Measurements from ENCODE around the gene GSE1. TPM values are rescaled to one million over a fixed set of nuclear protein-coding genes. Genes with fewer than 3 reads are reported as not detected.

Gene GSE1
- total and polyA plus RNA-seq, 9 of the 15 experiments (the other 6 are each of a cell fraction or from before 2014, with no cell fraction given) = 12.2 to 244 (median 57.9) TPM

GRCh38 chr16:85563515-85564276 lies 49.4 kb upstream of the GSE1 start (continued):
- TF ChIP-seq KDM4B (IDR thresholded peaks at IDR 0.05; ENCODE audit: borderline replicate concordance in 2 of 2, low read depth in 1 of 2) = peak in 1 of 2 experiments; percentile 55; a peak in 1 of 4 replicates
- TF ChIP-seq ARID4B (CRISPR knock-in tag; IDR thresholded peaks at IDR 0.05) = no peak; the same call in 1 of the 2 replicates
- no peak for TF ChIP-seq NBN (IDR thresholded peaks at IDR 0.05; ENCODE audit: low read depth)
- TF ChIP-seq STAT5B (CRISPR knock-in tag; IDR thresholded peaks at IDR 0.05) = no peak
- TF ChIP-seq NR2C1 (IDR thresholded peaks at IDR 0.05) = no peak
- TF ChIP-seq NR2C1 (tag; IDR thresholded peaks at IDR 0.05) = peak; percentile 84
- TF ChIP-seq, protein P1, sequence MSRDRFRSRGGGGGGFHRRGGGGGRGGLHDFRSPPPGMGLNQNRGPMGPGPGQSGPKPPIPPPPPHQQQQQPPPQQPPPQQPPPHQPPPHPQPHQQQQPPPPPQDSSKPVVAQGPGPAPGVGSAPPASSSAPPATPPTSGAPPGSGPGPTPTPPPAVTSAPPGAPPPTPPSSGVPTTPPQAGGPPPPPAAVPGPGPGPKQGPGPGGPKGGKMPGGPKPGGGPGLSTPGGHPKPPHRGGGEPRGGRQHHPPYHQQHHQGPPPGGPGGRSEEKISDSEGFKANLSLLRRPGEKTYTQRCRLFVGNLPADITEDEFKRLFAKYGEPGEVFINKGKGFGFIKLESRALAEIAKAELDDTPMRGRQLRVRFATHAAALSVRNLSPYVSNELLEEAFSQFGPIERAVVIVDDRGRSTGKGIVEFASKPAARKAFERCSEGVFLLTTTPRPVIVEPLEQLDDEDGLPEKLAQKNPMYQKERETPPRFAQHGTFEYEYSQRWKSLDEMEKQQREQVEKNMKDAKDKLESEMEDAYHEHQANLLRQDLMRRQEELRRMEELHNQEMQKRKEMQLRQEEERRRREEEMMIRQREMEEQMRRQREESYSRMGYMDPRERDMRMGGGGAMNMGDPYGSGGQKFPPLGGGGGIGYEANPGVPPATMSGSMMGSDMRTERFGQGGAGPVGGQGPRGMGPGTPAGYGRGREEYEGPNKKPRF (IDR thresholded peaks at IDR 0.05; ENCODE audit: low read depth, low read length) = no peak
- peak; percentile 23; the same call in 1 of the 2 replicates for TF ChIP-seq TFAP4 (CRISPR knock-in tag; IDR thresholded peaks at IDR 0.05; ENCODE audit: borderline replicate concordance)
- TF ChIP-seq SLC30A9 (CRISPR knock-in tag; IDR thresholded peaks at IDR 0.05) = no peak
- TF ChIP-seq ZNF408 (CRISPR knock-in tag; IDR thresholded peaks at IDR 0.05; ENCODE audit: low read depth) = no peak
- TF ChIP-seq HOMEZ (CRISPR knock-in tag; IDR thresholded peaks at IDR 0.05) = no peak
- TF ChIP-seq ZNF384 (IDR thresholded peaks at IDR 0.05; ENCODE audit: low read depth, low read length) = 0 out of 2 replicates have a peak, but pooled peaks have one; percentile 5
- no peak for TF ChIP-seq MBD2 (IDR thresholded peaks at IDR 0.05; ENCODE audit: borderline replicate concordance, low read depth)
- no peak for TF ChIP-seq HMBOX1 (IDR thresholded peaks at IDR 0.05)
- TF ChIP-seq BRD4 (IDR thresholded peaks at IDR 0.05) = no peak
